ENCODE results near the gene SLC7A6.

SLC7A6 gene

DNA sequence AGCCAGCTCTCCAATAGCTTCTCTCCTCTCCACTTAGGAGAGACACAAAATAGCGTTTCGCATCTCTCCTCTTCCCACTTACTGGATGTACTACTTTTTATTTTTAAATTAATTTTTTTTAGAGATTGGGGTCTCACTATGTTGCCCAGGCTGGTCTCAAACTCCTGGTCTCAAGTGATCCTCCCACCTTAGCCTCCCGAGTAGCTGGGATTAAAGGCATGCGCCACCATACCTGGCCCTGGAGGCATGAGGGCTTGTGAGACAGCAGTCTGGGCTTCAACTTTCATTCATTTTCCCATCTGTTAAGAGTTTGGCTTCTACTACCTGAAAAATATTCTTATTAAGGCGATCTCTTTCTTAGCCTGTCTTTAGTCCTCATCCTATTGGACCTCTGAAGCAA, 28.1 kb downstream of the SLC7A6 start:
- H3K27ac ChIP-seq (ENCODE audit: low read depth, low read length, severe bottlenecking) = no peak overlapping the region
- peaks cover 12% of the 10 kb centered on the region for H3K4me1 ChIP-seq (ENCODE audit: control insufficient read depth, insufficient read depth, low read length, poor library complexity, severe bottlenecking)
- WGBS, 2 experiments (ENCODE audit: insufficient coverage in 2 of 2) = 82 to 100% methylated on average over 3 of the region's 5 CpGs
- no peak overlapping the region for H3K4me3 ChIP-seq (ENCODE audit: extremely low read depth, insufficient read depth, low read length, poor library complexity, severe bottlenecking)
- peaks cover 90% of the 10 kb centered on the region for H3K36me3 ChIP-seq (ENCODE audit: control insufficient read depth, insufficient read depth, low read length)
- no peaks in the 10 kb centered on the region for H3K9me3 ChIP-seq (ENCODE audit: control insufficient read depth, low read length)

- H3K9me3 ChIP-seq (ENCODE audit: control insufficient read depth, low read length) = no peaks in the 10 kb centered on the region
- no peak overlapping the region for H3K27ac ChIP-seq (ENCODE audit: low read depth, low read length, severe bottlenecking)
- H3K36me3 ChIP-seq (ENCODE audit: control insufficient read depth, insufficient read depth, low read length) = peaks cover 96% of the 10 kb centered on the region
- 95 to 98% methylated on average over 11 of the region's 12 CpGs for WGBS, 2 experiments (ENCODE audit: insufficient coverage in 2 of 2)
- peaks cover 28% of the 10 kb centered on the region for H3K4me1 ChIP-seq (ENCODE audit: control insufficient read depth, insufficient read depth, low read length, poor library complexity, severe bottlenecking)
- H3K4me3 ChIP-seq (ENCODE audit: extremely low read depth, insufficient read depth, low read length, poor library complexity, severe bottlenecking) = no peak overlapping the region
These were observed 32.0 kb downstream of the SLC7A6 start for GRCh38 chr16:68296291-68296690.

DNA sequence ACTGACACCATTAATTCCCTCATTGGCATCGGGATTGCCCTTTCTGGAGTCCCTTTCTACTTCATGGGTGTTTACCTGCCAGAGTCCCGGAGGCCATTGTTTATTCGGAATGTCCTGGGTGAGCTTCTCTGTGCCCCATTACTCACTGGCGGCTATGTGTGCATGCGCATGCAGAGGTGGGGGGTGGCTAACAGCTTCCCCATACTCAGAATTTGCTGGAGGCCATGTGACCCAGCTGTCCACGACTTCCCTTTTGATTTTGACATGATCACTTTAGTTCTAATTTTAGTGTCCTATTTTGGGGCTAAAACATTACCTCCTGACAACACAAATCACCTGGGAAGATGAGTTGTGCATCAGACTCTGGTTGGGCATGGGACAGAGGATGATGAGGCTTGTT, 32.4 kb downstream of the SLC7A6 start:
- Histone ChIP-seq H3K9me3 (ENCODE audit: control insufficient read depth, low read length) (no peaks in the 10 kb centered on the region), H3K4me3 (ENCODE audit: extremely low read depth, insufficient read depth, low read length, poor library complexity, severe bottlenecking) (no peak overlapping the region), H3K27ac (ENCODE audit: low read depth, low read length, severe bottlenecking) (no peak overlapping the region), H3K36me3 (ENCODE audit: control insufficient read depth, insufficient read depth, low read length) (peaks cover 97% of the 10 kb centered on the region), H3K4me1 (ENCODE audit: control insufficient read depth, insufficient read depth, low read length, poor library complexity, severe bottlenecking) (peaks cover 28% of the 10 kb centered on the region)
- WGBS, 2 experiments (ENCODE audit: insufficient coverage in 2 of 2) = 94 to 100% methylated on average over 3 to 6 of the region's 6 CpGs

DNA sequence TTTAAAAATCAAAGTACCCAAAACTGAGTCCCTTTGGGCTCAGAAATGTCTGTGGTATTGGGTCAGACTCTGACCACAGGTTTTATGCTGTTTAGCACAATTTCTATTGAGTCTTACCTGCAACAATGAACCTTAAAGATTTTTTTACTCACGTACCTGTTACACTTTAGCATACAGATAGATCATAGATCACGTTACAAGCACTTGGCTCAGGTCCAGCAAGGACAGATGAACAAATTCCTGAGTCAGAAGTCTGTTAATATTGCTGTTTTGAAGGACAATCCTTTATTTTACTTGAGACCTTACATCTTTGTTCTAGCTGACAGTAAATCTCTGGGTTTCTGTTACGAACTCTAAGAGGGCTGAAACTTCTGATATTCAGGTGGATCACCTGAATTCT, 33.6 kb downstream of the SLC7A6 start:
- peaks cover 28% of the 10 kb centered on the region for H3K4me1 ChIP-seq (ENCODE audit: control insufficient read depth, insufficient read depth, low read length, poor library complexity, severe bottlenecking)
- H3K27ac ChIP-seq (ENCODE audit: low read depth, low read length, severe bottlenecking) = no peak overlapping the region
- no peak overlapping the region for H3K4me3 ChIP-seq (ENCODE audit: extremely low read depth, insufficient read depth, low read length, poor library complexity, severe bottlenecking)
- WGBS, 2 experiments (ENCODE audit: insufficient coverage in 2 of 2) = 90 to 100% methylated on average over 2 to 3 of the region's 3 CpGs
- H3K36me3 ChIP-seq (ENCODE audit: control insufficient read depth, insufficient read depth, low read length) = peaks cover 95% of the 10 kb centered on the region
- no peaks in the 10 kb centered on the region for H3K9me3 ChIP-seq (ENCODE audit: control insufficient read depth, low read length)

DNA sequence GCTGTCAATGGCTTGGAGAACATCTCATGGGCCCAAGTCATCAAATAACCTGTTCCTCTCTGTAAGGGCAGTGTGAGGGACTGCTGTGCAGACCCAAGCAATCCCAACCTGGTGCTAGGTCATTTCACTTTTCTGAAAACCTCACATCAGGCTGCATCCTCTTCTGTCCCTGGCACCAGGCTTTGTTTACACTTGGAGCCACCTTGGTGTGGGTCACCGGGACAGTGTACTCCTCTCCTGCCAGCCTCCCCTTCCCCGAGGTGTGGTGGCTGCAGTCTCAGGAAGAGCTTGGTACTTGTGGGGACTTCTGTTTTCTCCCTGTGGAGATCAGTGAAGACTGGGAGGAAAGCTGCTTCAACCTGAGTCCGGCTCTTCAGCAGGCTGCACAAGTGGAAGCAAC, 34.0 kb downstream of the SLC7A6 start:
- H3K36me3 ChIP-seq (ENCODE audit: control insufficient read depth, insufficient read depth, low read length) = peaks cover 94% of the 10 kb centered on the region
- no peaks in the 10 kb centered on the region for H3K9me3 ChIP-seq (ENCODE audit: control insufficient read depth, low read length)
- no peak overlapping the region for H3K27ac ChIP-seq (ENCODE audit: low read depth, low read length, severe bottlenecking)
- WGBS, 2 experiments (ENCODE audit: insufficient coverage in 2 of 2) = 91 to 100% methylated on average over 1 to 2 of the region's 3 CpGs
- no peak overlapping the region for H3K4me3 ChIP-seq (ENCODE audit: extremely low read depth, insufficient read depth, low read length, poor library complexity, severe bottlenecking)
- H3K4me1 ChIP-seq (ENCODE audit: control insufficient read depth, insufficient read depth, low read length, poor library complexity, severe bottlenecking) = peaks cover 28% of the 10 kb centered on the region

GRCh38 chr16:68298907-68299561, 34.7 kb downstream of the SLC7A6 start:
- whole genome bisulfite sequencing, 2 experiments (ENCODE audit: insufficient coverage in 2 of 2) = 85 to 91% methylated on average over 4 to 5 of the region's 5 CpGs
- Histone ChIP-seq H3K27ac (ENCODE audit: low read depth, low read length, severe bottlenecking) (no peak overlapping the region), H3K36me3 (ENCODE audit: control insufficient read depth, insufficient read depth, low read length) (peaks cover 97% of the 10 kb centered on the region), H3K4me3 (ENCODE audit: extremely low read depth, insufficient read depth, low read length, poor library complexity, severe bottlenecking) (no peak overlapping the region), H3K4me1 (ENCODE audit: control insufficient read depth, insufficient read depth, low read length, poor library complexity, severe bottlenecking) (peaks cover 28% of the 10 kb centered on the region), H3K9me3 (ENCODE audit: control insufficient read depth, low read length) (no peaks in the 10 kb centered on the region)

DNA sequence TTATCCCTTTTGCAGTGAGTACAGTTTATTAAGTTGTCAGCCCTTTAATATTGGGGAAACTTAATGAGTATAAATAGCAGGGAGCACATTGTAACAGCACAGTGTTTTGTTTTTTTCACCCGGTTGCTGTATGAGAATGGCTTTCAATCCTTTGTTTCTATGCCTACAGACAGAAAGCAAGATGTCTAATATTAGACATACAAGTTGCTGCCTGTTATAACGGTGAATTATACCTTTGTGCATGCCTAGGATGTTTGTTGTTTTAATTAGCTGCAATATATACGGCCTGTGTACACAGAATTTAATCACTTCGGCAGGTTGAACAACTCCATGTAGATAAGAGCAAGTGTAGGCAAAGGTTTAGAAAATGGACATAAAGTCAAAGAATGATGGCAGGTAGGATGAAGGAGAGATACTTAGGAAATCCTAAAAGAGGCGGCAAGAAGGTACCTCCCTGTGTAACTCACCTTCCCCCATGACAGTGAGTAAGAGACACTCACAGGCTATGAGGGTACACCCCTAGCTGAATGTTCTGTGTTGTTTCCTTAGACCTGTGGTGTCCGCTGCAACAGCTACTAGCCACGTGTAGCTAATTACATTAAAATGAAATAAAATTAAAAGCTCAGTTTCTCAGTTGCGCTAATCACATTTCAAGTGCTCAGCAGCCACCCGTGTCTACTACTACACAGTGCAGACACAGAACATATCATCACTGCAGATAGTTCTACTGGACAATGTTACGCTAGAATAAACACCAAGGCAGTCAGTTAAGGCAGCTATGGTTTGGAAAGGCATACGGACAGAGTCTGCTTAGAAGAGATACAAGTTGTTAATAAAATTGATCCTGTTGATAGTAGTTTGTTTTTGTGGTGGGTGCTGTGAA, 35.5 kb downstream of the SLC7A6 start:
- H3K36me3 ChIP-seq (ENCODE audit: control insufficient read depth, insufficient read depth, low read length) = peaks cover 97% of the 10 kb centered on the region
- no peak overlapping the region for H3K4me3 ChIP-seq (ENCODE audit: extremely low read depth, insufficient read depth, low read length, poor library complexity, severe bottlenecking)
- H3K27ac ChIP-seq (ENCODE audit: low read depth, low read length, severe bottlenecking) = peak overlapping the region; percentile 29
- no peaks in the 10 kb centered on the region for H3K9me3 ChIP-seq (ENCODE audit: control insufficient read depth, low read length)
- peaks cover 28% of the 10 kb centered on the region for H3K4me1 ChIP-seq (ENCODE audit: control insufficient read depth, insufficient read depth, low read length, poor library complexity, severe bottlenecking)
- 95 to 100% methylated on average over 7 to 8 of the region's 11 CpGs for WGBS, 2 experiments (ENCODE audit: insufficient coverage in 2 of 2)

DNA sequence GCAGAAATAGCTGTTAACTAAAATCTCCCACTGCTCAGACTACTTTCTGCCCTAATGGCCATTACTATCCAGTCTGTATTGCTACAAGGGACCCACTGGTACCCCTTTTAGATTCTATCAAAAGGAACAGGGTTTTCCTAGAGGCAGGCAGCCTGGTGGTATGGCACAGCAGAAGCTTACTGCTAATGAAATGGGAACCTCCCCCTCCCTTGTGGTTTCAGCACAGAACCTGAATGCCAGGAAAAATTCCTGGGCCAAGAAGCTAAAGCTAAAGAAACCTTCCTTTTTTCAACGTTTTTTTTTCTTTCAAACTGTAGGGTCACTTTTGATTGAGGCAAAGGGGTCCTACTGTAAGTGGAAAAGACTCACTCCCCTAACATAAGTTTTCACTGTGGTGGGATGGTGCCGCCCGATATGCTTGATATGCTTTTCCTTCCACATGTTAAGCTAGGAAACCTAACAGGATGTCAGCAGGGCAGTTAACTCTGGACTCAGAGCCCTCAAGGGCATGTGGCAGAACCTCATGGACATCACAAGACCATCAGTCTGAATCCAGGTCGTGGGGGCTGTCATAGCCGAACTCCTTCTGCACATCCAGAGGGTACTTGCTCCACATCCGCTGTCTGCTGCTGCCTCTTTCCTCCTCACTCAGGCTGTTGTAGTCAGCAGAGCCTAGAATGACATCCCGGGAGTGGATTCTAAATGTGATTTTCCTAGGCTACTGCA, 36.6 kb downstream of the SLC7A6 start:
- peak overlapping the region; percentile 29 for H3K27ac ChIP-seq (ENCODE audit: low read depth, low read length, severe bottlenecking)

DNA sequence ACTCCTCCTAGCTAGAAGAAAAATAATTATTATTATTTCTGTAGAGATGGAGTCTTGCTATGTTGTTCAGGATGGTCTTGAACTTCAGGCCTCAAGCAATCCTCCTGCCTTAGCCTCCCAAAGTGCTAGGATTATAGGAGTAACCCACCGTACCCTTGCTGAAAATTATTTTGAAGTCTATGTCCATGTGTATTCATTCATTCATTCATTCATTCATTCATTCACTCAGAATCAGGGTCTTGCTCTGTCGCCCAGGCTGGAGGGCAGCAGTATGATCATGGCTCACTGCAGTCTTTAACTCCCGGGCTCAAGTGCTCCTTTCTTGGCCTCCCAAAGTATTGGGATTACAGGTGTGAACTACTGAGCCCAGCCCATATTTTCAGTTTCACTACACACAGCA, 42.3 kb downstream of the SLC7A6 start:
- Histone ChIP-seq H3K4me3 (ENCODE audit: extremely low read depth, insufficient read depth, low read length, poor library complexity, severe bottlenecking) (no peak overlapping the region), H3K36me3 (ENCODE audit: control insufficient read depth, insufficient read depth, low read length) (peaks cover 63% of the 10 kb centered on the region), H3K4me1 (ENCODE audit: control insufficient read depth, insufficient read depth, low read length, poor library complexity, severe bottlenecking) (peaks cover 4% of the 10 kb centered on the region), H3K27ac (ENCODE audit: low read depth, low read length, severe bottlenecking) (no peak overlapping the region), H3K9me3 (ENCODE audit: control insufficient read depth, low read length) (no peaks in the 10 kb centered on the region)
- 93 to 100% methylated on average over 1 to 3 of the region's 3 CpGs for WGBS, 2 experiments (ENCODE audit: insufficient coverage in 2 of 2)

More for the DNA sequence above, 36.6 kb downstream of the SLC7A6 start:
- Histone ChIP-seq H3K4me1 (ENCODE audit: control insufficient read depth, insufficient read depth, low read length, poor library complexity, severe bottlenecking) (peaks cover 28% of the 10 kb centered on the region), H3K4me3 (ENCODE audit: extremely low read depth, insufficient read depth, low read length, poor library complexity, severe bottlenecking) (no peak overlapping the region), H3K36me3 (ENCODE audit: control insufficient read depth, insufficient read depth, low read length) (peaks cover 91% of the 10 kb centered on the region), H3K9me3 (ENCODE audit: control insufficient read depth, low read length) (no peaks in the 10 kb centered on the region)
- WGBS, 2 experiments (ENCODE audit: insufficient coverage in 2 of 2) = 81 to 98% methylated on average over 5 to 6 of the region's 7 CpGs

- Histone ChIP-seq H3K36me3 (ENCODE audit: control insufficient read depth, insufficient read depth, low read length) (peaks cover 41% of the 10 kb centered on the region), H3K4me3 (ENCODE audit: extremely low read depth, insufficient read depth, low read length, poor library complexity, severe bottlenecking) (peak overlapping the region; percentile 90), H3K27ac (ENCODE audit: low read depth, low read length, severe bottlenecking) (peak overlapping the region; percentile 80), H3K4me1 (ENCODE audit: control insufficient read depth, insufficient read depth, low read length, poor library complexity, severe bottlenecking) (peaks cover 4% of the 10 kb centered on the region), H3K9me3 (ENCODE audit: control insufficient read depth, low read length) (no peaks in the 10 kb centered on the region)
- WGBS, 2 experiments (ENCODE audit: insufficient coverage in 2 of 2) = 68 to 74% methylated on average over 6 of the region's 6 CpGs
These were observed 45.5 kb downstream of the SLC7A6 start for GRCh38 chr16:68309799-68310198.
